Fibroblast of lung (primary cell): Measurements from ENCODE around the gene PRDM16.

Experiments used
- EZH2 ChIP-seq: IDR thresholded peaks from 2 replicates; pipeline ENCODE4 v1.5.1; 2012; ENCODE audit warnings: low read length, control low read depth, mild to moderate bottlenecking; ENCODE audit errors: missing control alignments
- TF ChIP-seq, protein P1 (sequence below), 2 donors: IDR thresholded peaks in 1 of 2; conservative IDR thresholded peaks in 1 of 2; 1 replicate in 1 of 2; 2 replicates in 1 of 2; pipeline ENCODE4 v1.5.1; 2011 to 2012; ENCODE audit warnings: low read length in 2 of 2, control low read depth in 1 of 2, inconsistent platforms in 1 of 2, low read depth in 1 of 2, mild to moderate bottlenecking in 1 of 2

DNA sequence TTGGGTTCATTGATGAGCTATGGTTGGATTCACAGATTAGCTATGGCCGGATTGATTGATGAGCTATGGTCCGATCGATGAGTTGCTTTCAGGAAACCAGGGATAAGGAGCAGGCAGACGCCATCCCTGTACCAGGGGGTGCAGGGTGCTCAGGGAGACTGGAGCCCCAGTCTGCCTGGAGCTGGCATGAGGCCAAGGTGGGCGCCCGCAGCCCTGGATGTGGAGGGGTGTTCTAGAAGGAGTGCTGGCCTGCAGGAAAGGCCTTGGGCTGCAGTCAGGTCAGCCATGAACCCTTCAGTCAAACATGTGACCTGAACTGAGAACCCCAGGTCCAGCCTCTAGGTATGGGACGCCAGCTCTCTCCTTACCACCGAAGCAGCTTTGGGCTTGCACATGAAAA is 212.7 kb downstream of the PRDM16 start:
- TF ChIP-seq, protein P1, sequence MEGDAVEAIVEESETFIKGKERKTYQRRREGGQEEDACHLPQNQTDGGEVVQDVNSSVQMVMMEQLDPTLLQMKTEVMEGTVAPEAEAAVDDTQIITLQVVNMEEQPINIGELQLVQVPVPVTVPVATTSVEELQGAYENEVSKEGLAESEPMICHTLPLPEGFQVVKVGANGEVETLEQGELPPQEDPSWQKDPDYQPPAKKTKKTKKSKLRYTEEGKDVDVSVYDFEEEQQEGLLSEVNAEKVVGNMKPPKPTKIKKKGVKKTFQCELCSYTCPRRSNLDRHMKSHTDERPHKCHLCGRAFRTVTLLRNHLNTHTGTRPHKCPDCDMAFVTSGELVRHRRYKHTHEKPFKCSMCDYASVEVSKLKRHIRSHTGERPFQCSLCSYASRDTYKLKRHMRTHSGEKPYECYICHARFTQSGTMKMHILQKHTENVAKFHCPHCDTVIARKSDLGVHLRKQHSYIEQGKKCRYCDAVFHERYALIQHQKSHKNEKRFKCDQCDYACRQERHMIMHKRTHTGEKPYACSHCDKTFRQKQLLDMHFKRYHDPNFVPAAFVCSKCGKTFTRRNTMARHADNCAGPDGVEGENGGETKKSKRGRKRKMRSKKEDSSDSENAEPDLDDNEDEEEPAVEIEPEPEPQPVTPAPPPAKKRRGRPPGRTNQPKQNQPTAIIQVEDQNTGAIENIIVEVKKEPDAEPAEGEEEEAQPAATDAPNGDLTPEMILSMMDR (conservative IDR thresholded peaks at IDR 0.05 in 1 of 2, IDR thresholded peaks at IDR 0.05 in 1 of 2; ENCODE audit: low read depth in 1 of 2, low read length in 2 of 2): no peak
- TF ChIP-seq EZH2: no peak
